GM23338 (cell line): ENCODE results near the gene CDH23. TPM values are rescaled to one million over a fixed set of nuclear protein-coding genes. Genes with fewer than 3 reads are reported as not detected.

Experiments used
- ATAC-seq: fragments of 200-7000 bp; cut with Tn5 transposase; 3 replicates; pipeline ENCODE4 v1.9.1; 2020
- DNase-seq: peaks from one replicate; pipeline ENCODE4 v3.0.0-alpha.2; 2015; ENCODE audit warnings: low spot score
- H2AFZ ChIP-seq: fragments of 200-600 bp; sonication (generic); 2 replicates; pipeline ENCODE4 v1.8.0; 2016; ENCODE audit warnings: antibody characterized with exemption, mild to moderate bottlenecking, moderate library complexity
- H3F3A ChIP-seq: fragments of 200-600 bp; sonication (generic); replicated peaks from 2 replicates; pipeline ENCODE4 v1.8.0; 2017; ENCODE audit warnings: antibody characterized with exemption, mixed run types, low read depth
- H3K27ac ChIP-seq: fragments of 200-600 bp; sonication (generic); 2 replicates; pipeline ENCODE4 v1.6.1; 2016; ENCODE audit warnings: low read depth
- H3K27me3 ChIP-seq: fragments of 200-600 bp; sonication (generic); 2 replicates; pipeline ENCODE4 v1.8.0; 2016; ENCODE audit warnings: mild to moderate bottlenecking, mixed run types, moderate library complexity; ENCODE audit not compliant: insufficient read depth
- H3K36me3 ChIP-seq: fragments of 200-600 bp; sonication (generic); 2 replicates; pipeline ENCODE4 v1.8.0; 2016; ENCODE audit warnings: mild to moderate bottlenecking; ENCODE audit not compliant: insufficient read depth
- H3K4me1 ChIP-seq: fragments of 200-600 bp; sonication (generic); 2 replicates; pipeline ENCODE4 v1.8.0; 2016; ENCODE audit warnings: mild to moderate bottlenecking, moderate library complexity; ENCODE audit not compliant: insufficient read depth
- H3K4me2 ChIP-seq: fragments of 200-600 bp; sonication (generic); 2 replicates; pipeline ENCODE4 v1.7.1; 2017; ENCODE audit warnings: mixed run types
- H3K4me3 ChIP-seq: fragments of 200-600 bp; sonication (generic); 2 replicates; pipeline ENCODE4 v1.6.1; 2016; ENCODE audit warnings: mixed run types
- H3K79me2 ChIP-seq: fragments of 200-600 bp; sonication (generic); replicated peaks from 2 replicates; pipeline ENCODE4 v1.8.0; 2017; ENCODE audit warnings: mild to moderate bottlenecking; ENCODE audit not compliant: insufficient read depth
- H3K9me2 ChIP-seq: fragments of 200-600 bp; sonication (generic); 2 replicates; pipeline ENCODE4 v1.8.0; 2017; ENCODE audit not compliant: insufficient read depth
- H4K20me1 ChIP-seq: fragments of 200-600 bp; sonication (generic); replicated peaks from 2 replicates; pipeline ENCODE4 v1.8.0; 2017; ENCODE audit warnings: mild to moderate bottlenecking; ENCODE audit not compliant: insufficient read depth
- H3K27ac Mint-ChIP-seq: 2 replicates; pipeline ENCODE4 v1.8.0; 2020; ENCODE audit warnings: inconsistent platforms, mild to moderate bottlenecking, moderate library complexity, mixed read lengths
- H3K27me3 Mint-ChIP-seq: 3 replicates; pipeline ENCODE4 v1.8.0; 2022; ENCODE audit warnings: low read depth, mild to moderate bottlenecking, moderate library complexity, mixed read lengths, inconsistent platforms; ENCODE audit not compliant: insufficient read depth, poor library complexity
- H3K36me3 Mint-ChIP-seq: 3 replicates; pipeline ENCODE4 v1.8.0; 2021; ENCODE audit warnings: low read depth, mild to moderate bottlenecking, inconsistent platforms, moderate library complexity, mixed read lengths
- H3K4me1 Mint-ChIP-seq: 3 replicates; pipeline ENCODE4 v1.8.0; 2020; ENCODE audit warnings: mild to moderate bottlenecking, inconsistent platforms, mixed read lengths
- H3K4me3 Mint-ChIP-seq: 3 replicates; pipeline ENCODE4 v1.8.0; 2021; ENCODE audit warnings: moderate library complexity, mild to moderate bottlenecking, inconsistent platforms, mixed read lengths
- H3K9me3 Mint-ChIP-seq: 3 replicates; pipeline ENCODE4 v1.8.0; 2020; ENCODE audit warnings: moderate library complexity, mild to moderate bottlenecking, inconsistent platforms, mixed read lengths
- JUNB ChIP-seq: IDR thresholded peaks from one replicate; pipeline ENCODE4 v1.6.1; 2016; ENCODE audit warnings: antibody characterized with exemption; ENCODE audit not compliant: unreplicated experiment
- NANOG ChIP-seq: IDR thresholded peaks from 2 replicates; pipeline ENCODE4 v1.6.1; 2016; ENCODE audit warnings: antibody characterized with exemption, borderline replicate concordance
- STAT1 ChIP-seq: IDR thresholded peaks from one replicate; pipeline ENCODE4 v1.6.1; 2016; ENCODE audit warnings: antibody characterized with exemption; ENCODE audit not compliant: unreplicated experiment
- ZNF331 ChIP-seq: fragments of 250-450 bp; sonication (Bioruptor Pico); IDR thresholded peaks from 2 replicates; pipeline ENCODE4 v1.5.0; 2020; ENCODE audit warnings: low read depth, mild to moderate bottlenecking, moderate library complexity
- polyA plus RNA-seq: library from polyadenylated mRNA; unstranded; fragments of >200 nt; fragmentation: Nextera tagmentation; extraction: Ambion mirVana; gene quantifications from 2 replicates; pipeline ENCODE4 v1.2.1, GENCODE V29; 2016
- total RNA-seq: library from RNA; depleted of rRNA; stranded (reverse); fragments of >200 nt; shearing (Covaris generic); gene quantifications from 2 replicates; pipeline ENCODE4 v1.2.3, GENCODE V29; 2014
- TF ChIP-seq, protein P1 (sequence below): fragments of 250-450 bp; sonication (Bioruptor Pico); IDR thresholded peaks from 2 replicates; pipeline ENCODE4 v1.5.0; 2020; ENCODE audit warnings: mild to moderate bottlenecking, moderate library complexity
- TF ChIP-seq, protein P2 (sequence below), 2 experiments: fragments of 200-600 bp in 1 of 2; sonication (generic) in 1 of 2; conservative IDR thresholded peaks; 2 replicates each; pipeline versions ENCODE4 v1.5.1 to v1.6.1; 2016 to 2017; ENCODE audit warnings: antibody characterized with exemption in 2 of 2, low read depth in 2 of 2, mild to moderate bottlenecking in 2 of 2, moderate library complexity in 1 of 2

The CDH23 gene
- total and polyA plus RNA-seq, 2 experiments from 2014 or later, result 0.95 to 4.3 TPM

DNA sequence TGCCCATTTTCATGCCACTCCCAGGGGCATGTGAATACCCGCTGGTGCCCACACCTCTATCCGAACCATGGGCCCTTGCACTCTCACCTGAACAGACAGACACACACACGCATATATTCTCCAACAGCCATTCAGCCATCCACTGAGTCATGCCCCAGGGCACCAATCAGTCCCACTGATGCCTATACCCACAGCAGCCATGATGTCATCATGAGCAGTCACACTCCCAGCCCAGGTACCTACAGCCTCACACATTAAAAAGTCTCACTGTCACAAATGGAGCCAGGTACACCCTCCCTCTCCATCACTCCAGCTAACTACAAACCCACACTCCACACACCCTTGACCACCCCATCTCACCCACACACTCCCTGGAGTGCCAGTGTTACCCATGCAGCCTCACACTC is 364.4 kb downstream of the CDH23 start (continued):
- TF ChIP-seq, protein P1, sequence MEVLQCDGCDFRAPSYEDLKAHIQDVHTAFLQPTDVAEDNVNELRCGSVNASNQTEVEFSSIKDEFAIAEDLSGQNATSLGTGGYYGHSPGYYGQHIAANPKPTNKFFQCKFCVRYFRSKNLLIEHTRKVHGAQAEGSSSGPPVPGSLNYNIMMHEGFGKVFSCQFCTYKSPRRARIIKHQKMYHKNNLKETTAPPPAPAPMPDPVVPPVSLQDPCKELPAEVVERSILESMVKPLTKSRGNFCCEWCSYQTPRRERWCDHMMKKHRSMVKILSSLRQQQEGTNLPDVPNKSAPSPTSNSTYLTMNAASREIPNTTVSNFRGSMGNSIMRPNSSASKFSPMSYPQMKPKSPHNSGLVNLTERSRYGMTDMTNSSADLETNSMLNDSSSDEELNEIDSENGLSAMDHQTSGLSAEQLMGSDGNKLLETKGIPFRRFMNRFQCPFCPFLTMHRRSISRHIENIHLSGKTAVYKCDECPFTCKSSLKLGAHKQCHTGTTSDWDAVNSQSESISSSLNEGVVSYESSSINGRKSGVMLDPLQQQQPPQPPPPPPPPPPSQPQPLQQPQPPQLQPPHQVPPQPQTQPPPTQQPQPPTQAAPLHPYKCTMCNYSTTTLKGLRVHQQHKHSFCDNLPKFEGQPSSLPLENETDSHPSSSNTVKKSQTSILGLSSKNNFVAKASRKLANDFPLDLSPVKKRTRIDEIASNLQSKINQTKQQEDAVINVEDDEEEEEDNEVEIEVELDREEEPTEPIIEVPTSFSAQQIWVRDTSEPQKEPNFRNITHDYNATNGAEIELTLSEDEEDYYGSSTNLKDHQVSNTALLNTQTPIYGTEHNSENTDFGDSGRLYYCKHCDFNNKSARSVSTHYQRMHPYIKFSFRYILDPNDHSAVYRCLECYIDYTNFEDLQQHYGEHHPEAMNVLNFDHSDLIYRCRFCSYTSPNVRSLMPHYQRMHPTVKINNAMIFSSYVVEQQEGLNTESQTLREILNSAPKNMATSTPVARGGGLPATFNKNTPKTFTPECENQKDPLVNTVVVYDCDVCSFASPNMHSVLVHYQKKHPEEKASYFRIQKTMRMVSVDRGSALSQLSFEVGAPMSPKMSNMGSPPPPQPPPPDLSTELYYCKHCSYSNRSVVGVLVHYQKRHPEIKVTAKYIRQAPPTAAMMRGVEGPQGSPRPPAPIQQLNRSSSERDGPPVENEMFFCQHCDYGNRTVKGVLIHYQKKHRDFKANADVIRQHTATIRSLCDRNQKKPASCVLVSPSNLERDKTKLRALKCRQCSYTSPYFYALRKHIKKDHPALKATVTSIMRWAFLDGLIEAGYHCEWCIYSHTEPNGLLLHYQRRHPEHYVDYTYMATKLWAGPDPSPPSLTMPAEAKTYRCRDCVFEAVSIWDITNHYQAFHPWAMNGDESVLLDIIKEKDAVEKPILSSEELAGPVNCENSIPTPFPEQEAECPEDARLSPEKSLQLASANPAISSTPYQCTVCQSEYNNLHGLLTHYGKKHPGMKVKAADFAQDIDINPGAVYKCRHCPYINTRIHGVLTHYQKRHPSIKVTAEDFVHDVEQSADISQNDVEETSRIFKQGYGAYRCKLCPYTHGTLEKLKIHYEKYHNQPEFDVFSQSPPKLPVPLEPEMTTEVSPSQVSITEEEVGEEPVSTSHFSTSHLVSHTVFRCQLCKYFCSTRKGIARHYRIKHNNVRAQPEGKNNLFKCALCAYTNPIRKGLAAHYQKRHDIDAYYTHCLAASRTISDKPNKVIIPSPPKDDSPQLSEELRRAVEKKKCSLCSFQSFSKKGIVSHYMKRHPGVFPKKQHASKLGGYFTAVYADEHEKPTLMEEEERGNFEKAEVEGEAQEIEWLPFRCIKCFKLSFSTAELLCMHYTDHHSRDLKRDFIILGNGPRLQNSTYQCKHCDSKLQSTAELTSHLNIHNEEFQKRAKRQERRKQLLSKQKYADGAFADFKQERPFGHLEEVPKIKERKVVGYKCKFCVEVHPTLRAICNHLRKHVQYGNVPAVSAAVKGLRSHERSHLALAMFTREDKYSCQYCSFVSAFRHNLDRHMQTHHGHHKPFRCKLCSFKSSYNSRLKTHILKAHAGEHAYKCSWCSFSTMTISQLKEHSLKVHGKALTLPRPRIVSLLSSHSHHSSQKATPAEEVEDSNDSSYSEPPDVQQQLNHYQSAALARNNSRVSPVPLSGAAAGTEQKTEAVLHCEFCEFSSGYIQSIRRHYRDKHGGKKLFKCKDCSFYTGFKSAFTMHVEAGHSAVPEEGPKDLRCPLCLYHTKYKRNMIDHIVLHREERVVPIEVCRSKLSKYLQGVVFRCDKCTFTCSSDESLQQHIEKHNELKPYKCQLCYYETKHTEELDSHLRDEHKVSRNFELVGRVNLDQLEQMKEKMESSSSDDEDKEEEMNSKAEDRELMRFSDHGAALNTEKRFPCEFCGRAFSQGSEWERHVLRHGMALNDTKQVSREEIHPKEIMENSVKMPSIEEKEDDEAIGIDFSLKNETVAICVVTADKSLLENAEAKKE (CRISPR knock-in tag), result no peak
- TF ChIP-seq STAT1, result no peak
- TF ChIP-seq JUNB, result no peak
- no peak for TF ChIP-seq NANOG

DNA sequence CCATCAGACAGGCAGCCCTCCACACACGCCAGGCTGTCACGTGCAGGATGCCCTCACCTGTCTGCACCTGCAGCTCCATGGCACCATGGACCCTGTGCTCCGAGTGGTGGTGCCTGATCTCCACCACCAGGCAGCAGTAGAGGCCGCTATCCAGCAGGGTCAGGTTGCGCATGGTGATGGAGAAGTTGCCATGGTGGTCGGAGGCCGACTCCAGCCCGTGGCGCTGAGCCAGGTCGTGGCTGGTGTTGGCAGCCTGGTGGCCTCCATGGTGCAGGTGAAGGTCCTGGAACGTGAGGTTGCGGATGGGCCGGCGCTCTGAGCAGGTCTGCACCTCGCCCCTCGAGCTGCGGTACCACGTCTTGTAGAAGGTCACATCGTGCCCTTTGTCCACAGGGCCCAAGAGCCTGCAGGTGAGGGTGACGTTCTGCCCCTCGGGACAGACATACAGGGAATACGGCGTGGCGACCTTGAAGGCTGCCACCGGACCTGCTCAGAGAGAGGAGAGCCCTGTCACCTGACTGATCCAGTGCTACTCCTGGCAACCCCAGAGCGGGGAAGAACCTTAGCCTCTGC is 364.9 kb downstream of the CDH23 start:
- Mint-ChIP-seq H3K27ac (no peak overlapping the region), H3K27me3 (peaks cover 8% of the 10 kb centered on the region), H3K36me3 (no peaks in the 10 kb centered on the region), H3K9me3 (no peaks in the 10 kb centered on the region), H3K4me3 (no peak overlapping the region), H3K4me1 (peaks cover 10% of the 10 kb centered on the region)
- ATAC-seq (peak; percentile 74), DNase-seq (peak; percentile 54)
- TF ChIP-seq ZNF331 (CRISPR knock-in tag), result no peak
- no peak for TF ChIP-seq STAT1
- TF ChIP-seq, protein P2, sequence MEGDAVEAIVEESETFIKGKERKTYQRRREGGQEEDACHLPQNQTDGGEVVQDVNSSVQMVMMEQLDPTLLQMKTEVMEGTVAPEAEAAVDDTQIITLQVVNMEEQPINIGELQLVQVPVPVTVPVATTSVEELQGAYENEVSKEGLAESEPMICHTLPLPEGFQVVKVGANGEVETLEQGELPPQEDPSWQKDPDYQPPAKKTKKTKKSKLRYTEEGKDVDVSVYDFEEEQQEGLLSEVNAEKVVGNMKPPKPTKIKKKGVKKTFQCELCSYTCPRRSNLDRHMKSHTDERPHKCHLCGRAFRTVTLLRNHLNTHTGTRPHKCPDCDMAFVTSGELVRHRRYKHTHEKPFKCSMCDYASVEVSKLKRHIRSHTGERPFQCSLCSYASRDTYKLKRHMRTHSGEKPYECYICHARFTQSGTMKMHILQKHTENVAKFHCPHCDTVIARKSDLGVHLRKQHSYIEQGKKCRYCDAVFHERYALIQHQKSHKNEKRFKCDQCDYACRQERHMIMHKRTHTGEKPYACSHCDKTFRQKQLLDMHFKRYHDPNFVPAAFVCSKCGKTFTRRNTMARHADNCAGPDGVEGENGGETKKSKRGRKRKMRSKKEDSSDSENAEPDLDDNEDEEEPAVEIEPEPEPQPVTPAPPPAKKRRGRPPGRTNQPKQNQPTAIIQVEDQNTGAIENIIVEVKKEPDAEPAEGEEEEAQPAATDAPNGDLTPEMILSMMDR (conservative IDR thresholded peaks at IDR 0.05; ENCODE audit: low read depth in 2 of 2), result peak; percentile 36 to 74
- Histone ChIP-seq H3K4me1 (peaks cover 5% of the 10 kb centered on the region; the same call in 1 of the 2 replicates), H2AFZ (no peak overlapping the region), H3K36me3 (no peaks in the 10 kb centered on the region), H3K4me2 (no peak overlapping the region), H3K9me2 (no peaks in the 10 kb centered on the region), H3F3A (no peaks in the 10 kb centered on the region), H3K79me2 (no peaks in the 10 kb centered on the region), H4K20me1 (no peaks in the 10 kb centered on the region), H3K27me3 (no peaks in the 10 kb centered on the region), H3K27ac (no peak overlapping the region), H3K4me3 (no peak overlapping the region)
